HEK293 (cell line): ENCODE measurements around the gene PSMD5.

Experiments used
- CTCF ChIA-PET: fragments of 350-600 bp; formaldehyde crosslinking; extraction: SDS; loops from one replicate; lab custom pipeline; 2021; ENCODE audit warnings: antibody characterized with exemption; lab: Yijun Ruan, JAX
- POLR2A ChIA-PET: fragments of 300-600 bp; formaldehyde crosslinking; extraction: SDS; loops from one replicate; lab custom pipeline; 2020; ENCODE audit warnings: antibody characterized with exemption, inconsistent platforms; lab: Yijun Ruan, JAX
- H3K27ac ChIP-seq: fragments of 200-500 bp; sonication (Bioruptor generic); 2 replicates; pipeline ENCODE4 v1.5.1; 2014; ENCODE audit warnings: low read depth, low read length, control low read depth, inconsistent platforms; ENCODE audit errors: extremely low read depth
- H3K36me3 ChIP-seq, 2 experiments: fragments of 200-500 bp in 1 of 2; sonication (Bioruptor generic) in 1 of 2; 1 replicate in 1 of 2; 2 replicates in 1 of 2; pipeline ENCODE4 v1.5.1; 2014 to 2017; ENCODE audit warnings: inconsistent platforms in 2 of 2, low read length in 2 of 2; ENCODE audit not compliant: control insufficient read depth in 2 of 2, insufficient read depth in 1 of 2
- H3K4me1 ChIP-seq: fragments of 200-500 bp; sonication (Bioruptor generic); 2 replicates; pipeline ENCODE4 v1.5.1; 2014; ENCODE audit warnings: mild to moderate bottlenecking, low read length, inconsistent platforms; ENCODE audit not compliant: control insufficient read depth, insufficient read depth
- H3K4me3 ChIP-seq: 2 replicates; pipeline ENCODE4 v1.5.1; 2011; ENCODE audit warnings: low read depth, mild to moderate bottlenecking, control low read depth, low read length, moderate library complexity
- H3K9me3 ChIP-seq: fragments of 200-500 bp; sonication (Bioruptor generic); 2 replicates; pipeline ENCODE4 v1.5.1; 2014; ENCODE audit warnings: low read depth, low read length, inconsistent platforms; ENCODE audit not compliant: control insufficient read depth, insufficient read depth
- BCL6B ChIP-seq: fragments of 450-650 bp; formaldehyde crosslinking; IDR thresholded peaks from 2 replicates; pipeline ENCODE4 v1.5.1; 2017; ENCODE audit warnings: missing biosample characterization, missing genetic modification characterization
- CTCF ChIP-seq: fragments of 450-650 bp; formaldehyde crosslinking; IDR thresholded peaks from 2 replicates; pipeline ENCODE4 v1.5.1; 2016; ENCODE audit warnings: missing biosample characterization, missing genetic modification characterization
- GLIS2 ChIP-seq: fragments of 450-650 bp; formaldehyde crosslinking; IDR thresholded peaks from 2 replicates; pipeline ENCODE4 v1.5.1; 2016; ENCODE audit warnings: missing biosample characterization, missing genetic modification characterization
- KLF8 ChIP-seq: fragments of 450-650 bp; formaldehyde crosslinking; IDR thresholded peaks from 2 replicates; pipeline ENCODE4 v1.5.1; 2016; ENCODE audit warnings: missing biosample characterization, missing genetic modification characterization
- MEIS1 ChIP-seq: sonication (generic); formaldehyde crosslinking; IDR thresholded peaks from 2 replicates; pipeline ENCODE4 v1.8.1; 2022; ENCODE audit warnings: missing genetic modification reagents, mild to moderate bottlenecking, borderline replicate concordance
- PRDM2 ChIP-seq: fragments of 450-650 bp; formaldehyde crosslinking; IDR thresholded peaks from 2 replicates; pipeline ENCODE4 v1.5.1; 2016; ENCODE audit warnings: missing biosample characterization, missing genetic modification characterization, borderline replicate concordance
- PRDM6 ChIP-seq: fragments of 450-650 bp; formaldehyde crosslinking; IDR thresholded peaks from 2 replicates; pipeline ENCODE4 v1.5.1; 2017; ENCODE audit warnings: missing biosample characterization, missing genetic modification characterization
- SCRT2 ChIP-seq: fragments of 450-650 bp; formaldehyde crosslinking; IDR thresholded peaks from 2 replicates; pipeline ENCODE4 v1.5.1; 2016; ENCODE audit warnings: missing biosample characterization, missing genetic modification characterization
- ZBTB26 ChIP-seq: fragments of 450-650 bp; formaldehyde crosslinking; optimal IDR thresholded peaks from 2 replicates; pipeline ENCODE3; 2016; ENCODE audit warnings: missing biosample characterization, mild to moderate bottlenecking, missing genetic modification characterization
- ZIC2 ChIP-seq: fragments of 450-650 bp; formaldehyde crosslinking; IDR thresholded peaks from 2 replicates; pipeline ENCODE4 v1.5.1; 2016; ENCODE audit warnings: missing biosample characterization, missing genetic modification characterization
- ZNF121 ChIP-seq: fragments of 450-650 bp; formaldehyde crosslinking; IDR thresholded peaks from 2 replicates; pipeline ENCODE4 v1.5.1; 2016; ENCODE audit warnings: missing biosample characterization, missing genetic modification characterization
- ZNF214 ChIP-seq: fragments of 450-650 bp; formaldehyde crosslinking; IDR thresholded peaks from 2 replicates; pipeline ENCODE4 v1.5.1; 2017; ENCODE audit warnings: missing biosample characterization, mild to moderate bottlenecking, missing genetic modification characterization, borderline replicate concordance
- ZNF248 ChIP-seq: fragments of 450-650 bp; formaldehyde crosslinking; IDR thresholded peaks from 2 replicates; pipeline ENCODE4 v1.5.1; 2017; ENCODE audit warnings: missing biosample characterization, missing genetic modification characterization
- ZNF560 ChIP-seq: fragments of 450-650 bp; formaldehyde crosslinking; IDR thresholded peaks from 2 replicates; pipeline ENCODE4 v1.5.1; 2017; ENCODE audit warnings: missing biosample characterization, missing genetic modification characterization, borderline replicate concordance
- ZNF629 ChIP-seq: fragments of 450-650 bp; formaldehyde crosslinking; IDR thresholded peaks from 2 replicates; pipeline ENCODE4 v1.5.1; 2017; ENCODE audit warnings: missing biosample characterization, missing genetic modification characterization
- ZNF658 ChIP-seq: fragments of 450-650 bp; formaldehyde crosslinking; IDR thresholded peaks from 2 replicates; pipeline ENCODE4; 2016; ENCODE audit warnings: missing biosample characterization, missing genetic modification characterization
- ZNF701 ChIP-seq: fragments of 450-650 bp; formaldehyde crosslinking; IDR thresholded peaks from 2 replicates; pipeline ENCODE4 v1.5.1; 2016; ENCODE audit warnings: missing biosample characterization, missing genetic modification characterization
- ZNF792 ChIP-seq: fragments of 450-650 bp; formaldehyde crosslinking; IDR thresholded peaks from 2 replicates; pipeline ENCODE4 v1.5.1; 2016; ENCODE audit warnings: missing biosample characterization, missing genetic modification characterization
- ZNF830 ChIP-seq: fragments of 450-650 bp; IDR thresholded peaks from 2 replicates; pipeline ENCODE4 v1.5.0; 2018; ENCODE audit warnings: missing biosample characterization, missing genetic modification characterization, low read depth, mild to moderate bottlenecking, moderate library complexity

PSMD5 gene

GRCh38 chr9:120783602-120784047 lies 59.1 kb downstream of the PSMD5 start:
- Histone ChIP-seq H3K27ac (no peak overlapping the region), H3K9me3 (no peaks in the 10 kb centered on the region), H3K4me3 (no peak overlapping the region), H3K4me1 (no peaks in the 10 kb centered on the region), H3K36me3 (peaks cover 11 to 35% of the 10 kb centered on the region in 2 experiments; a peak in 2 of 3 replicates)
- CTCF ChIA-PET: no interaction called here
- TF ChIP-seq PRDM6 (tag by site-specific recombination) (0 out of 2 replicates have a peak, but pooled peaks have one; percentile 27), ZNF792 (no peak)
- POLR2A ChIA-PET: interaction anchor here (1.5 kb wide), 1 partner anchor 10 kb away, joined by 10 read pairs; the partner anchor contains the start of gene FBXW2

- POLR2A ChIA-PET: no interaction called here
- no peak for TF ChIP-seq KLF8 (tag by site-specific recombination)
- no peak for TF ChIP-seq ZNF830 (tag by site-specific recombination)
- no peak for TF ChIP-seq SCRT2 (tag by site-specific recombination)
- TF ChIP-seq ZBTB26: no peak
- TF ChIP-seq PRDM2 (tag by site-specific recombination): no peak
- no peak for TF ChIP-seq CTCF (tag by site-specific recombination)
- TF ChIP-seq ZIC2 (tag by site-specific recombination): no peak
- TF ChIP-seq, all 188 proteins: peak for 0
- H3K9me3 ChIP-seq: no peaks in the 10 kb centered on the region
- CTCF ChIA-PET: interaction anchor here (0.7 kb wide), 1 partner anchor 8 kb away, joined by 3 read pairs; no protein-coding TSS in a partner anchor
- peaks cover 7 to 40% of the 10 kb centered on the region in 2 experiments; a peak in 2 of 3 replicates for H3K36me3 ChIP-seq
- H3K27ac ChIP-seq: no peak overlapping the region
- no peak overlapping the region for H3K4me3 ChIP-seq
- H3K4me1 ChIP-seq: no peaks in the 10 kb centered on the region
Observed at GRCh38 chr9:120781236-120781635, 61.5 kb downstream of the PSMD5 start.

GRCh38 chr9:120780367-120780766 lies 62.4 kb downstream of the PSMD5 start:
- ChIA-PET POLR2A (interaction anchor here (1.2 kb wide), 1 partner anchor 12 kb away, joined by 6 read pairs; the partner anchor contains the start of gene FBXW2), CTCF (interaction anchor here (0.6 kb wide), 1 partner anchor 100 kb away, joined by 3 read pairs; no protein-coding TSS in a partner anchor)
- Histone ChIP-seq H3K4me3 (no peak overlapping the region), H3K27ac (no peak overlapping the region), H3K4me1 (no peaks in the 10 kb centered on the region), H3K36me3 (peaks cover 0 to 42% of the 10 kb centered on the region in 2 experiments), H3K9me3 (no peaks in the 10 kb centered on the region)
- TF ChIP-seq MEIS1 (CRISPR knock-in tag) (no peak), BCL6B (tag by site-specific recombination) (no peak), ZNF248 (tag by site-specific recombination) (no peak), ZNF701 (tag by site-specific recombination) (no peak), ZNF560 (tag by site-specific recombination) (no peak), ZNF658 (tag by site-specific recombination) (no peak), ZNF214 (tag by site-specific recombination) (no peak), ZNF629 (tag by site-specific recombination) (no peak), ZNF121 (no peak), GLIS2 (no peak)
